UCSD-AML1 (cell line): Measurements from ENCODE around the gene ASB1.

ENCODE experiments used
- DNase-seq: peaks from one replicate; lab custom pipeline; 2025; ENCODE audit not compliant: unreplicated experiment; lab: John Stamatoyannopoulos, UW

ASB1 gene

DNA sequence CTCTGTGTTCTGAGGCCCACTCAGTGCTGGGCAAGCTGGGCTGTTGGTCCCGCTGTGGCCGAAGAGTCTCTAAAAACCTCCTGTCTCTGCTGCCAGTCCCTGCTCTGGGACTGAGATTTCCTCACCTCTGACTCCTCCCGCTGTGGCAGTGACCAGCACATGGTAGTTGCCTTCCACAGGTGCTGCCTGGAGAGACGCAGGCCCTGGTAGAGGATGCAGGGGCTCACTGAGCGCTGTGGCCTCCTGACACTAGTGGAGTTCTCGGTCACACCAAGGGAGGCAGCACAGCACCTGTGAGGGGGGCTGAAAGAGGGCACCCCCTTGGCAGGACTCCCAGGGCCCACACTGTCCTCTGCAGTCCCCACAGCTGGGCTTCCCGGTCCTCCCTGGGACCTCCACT is 3.8 kb upstream of the ASB1 start:
- no peak for DNase-seq

DNA sequence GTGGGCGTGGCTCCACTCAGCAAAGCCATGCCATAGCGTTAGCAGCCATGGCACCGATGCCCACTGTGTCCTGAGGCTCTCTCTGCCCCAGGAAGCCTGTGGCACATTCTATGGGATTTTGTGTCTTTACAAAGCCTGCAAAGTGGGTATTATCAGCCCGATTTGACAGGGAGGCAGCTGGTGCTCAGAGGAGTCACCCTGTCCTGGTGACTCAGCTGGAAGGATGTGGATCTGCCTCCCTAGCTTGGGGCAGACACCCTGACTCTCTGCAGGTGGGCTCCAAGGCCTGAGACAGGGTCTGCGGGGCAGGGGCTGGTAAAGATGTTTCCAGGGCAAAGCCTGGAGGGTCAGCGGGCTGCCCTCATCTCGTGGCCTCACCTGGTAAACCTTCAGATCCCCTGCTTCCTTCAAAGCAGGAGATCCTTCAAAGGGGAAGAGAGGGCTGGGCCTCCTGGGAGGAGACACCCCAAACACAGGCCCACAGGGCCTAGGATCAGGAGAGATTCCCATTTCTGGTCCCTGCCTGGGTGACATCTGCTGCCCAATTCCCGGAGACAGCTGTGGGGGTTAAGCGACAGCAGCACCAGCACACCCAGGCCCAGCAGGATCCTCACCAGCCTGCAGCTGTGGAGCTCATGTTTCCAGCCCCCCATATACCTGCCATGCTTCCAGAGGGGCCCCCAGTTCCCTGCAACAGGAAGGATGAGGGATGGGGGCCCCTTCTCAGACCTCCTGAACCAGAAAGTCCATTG is 3.0 kb upstream of the ASB1 start:
- DNase-seq, result no peak

DNA sequence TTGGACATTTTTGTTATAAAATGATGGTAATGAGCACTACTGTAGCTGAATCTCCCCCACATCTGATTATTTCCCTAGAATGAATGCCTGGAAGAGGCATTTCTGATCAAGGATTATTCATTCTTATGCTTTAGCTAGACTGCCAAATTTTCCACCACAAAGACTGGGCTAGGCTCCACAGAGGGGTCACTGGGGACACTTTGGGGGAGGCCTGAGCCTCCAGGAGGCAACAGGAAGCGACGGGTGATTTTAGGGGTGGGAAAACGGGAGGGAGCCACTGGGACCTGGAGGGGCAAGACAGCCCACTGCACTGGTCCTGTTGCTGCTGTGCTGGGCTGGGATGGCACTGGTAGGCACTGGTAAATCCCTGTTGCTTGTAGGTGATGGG is 2.4 kb upstream of the ASB1 start:
- no peak for DNase-seq

DNA sequence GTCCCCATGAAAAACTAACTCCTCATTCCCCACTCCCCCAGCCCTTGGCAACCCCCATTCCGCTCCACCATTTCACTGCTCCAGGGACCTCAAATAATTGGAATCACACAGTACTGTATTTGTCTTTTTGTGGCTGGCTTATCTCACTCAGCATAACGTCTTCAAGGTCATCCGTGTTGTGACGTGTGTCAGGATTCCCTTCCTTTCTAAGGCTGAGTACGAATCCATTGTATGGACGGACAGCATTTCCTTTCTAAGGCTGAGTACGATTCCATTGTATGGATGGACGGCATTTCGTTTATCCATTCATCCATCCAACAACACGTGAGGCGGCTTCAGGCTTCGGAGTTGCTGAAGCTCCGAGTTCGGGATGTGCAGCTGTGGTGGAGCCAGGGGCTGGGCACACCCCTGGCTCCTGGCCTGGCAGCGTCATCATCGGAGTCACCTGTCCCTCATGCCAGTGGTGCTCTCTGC is 1.2 kb upstream of the ASB1 start:
- DNase-seq, result no peak

DNA sequence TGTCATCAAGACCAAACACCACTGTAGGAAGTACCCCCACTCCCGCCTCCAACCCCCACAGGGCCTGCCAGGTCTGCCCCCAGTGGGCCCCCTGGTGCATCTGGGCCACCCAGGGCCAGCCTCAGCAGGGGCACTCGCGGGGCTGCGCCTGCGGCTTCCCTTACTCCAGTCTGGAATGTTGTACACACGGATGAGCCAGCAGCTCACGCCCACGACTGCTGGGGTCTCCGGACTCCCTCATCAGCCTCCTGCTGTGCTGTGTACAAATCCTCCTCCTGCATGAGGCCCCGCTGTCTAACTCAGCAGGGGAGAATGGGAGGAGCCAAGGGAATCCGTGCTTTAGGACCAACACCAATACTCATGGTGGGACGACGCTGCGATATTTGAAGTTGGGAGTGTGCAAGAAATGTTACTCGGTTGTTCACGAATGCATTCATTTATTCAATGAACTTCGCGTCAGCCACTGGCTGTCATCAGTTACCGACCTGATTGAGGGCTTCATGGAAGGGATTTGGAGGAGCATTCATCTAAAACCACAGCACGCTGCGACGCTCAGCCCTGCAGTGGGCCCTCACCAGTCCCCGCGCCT is 654 bp upstream of the ASB1 start:
- no peak for DNase-seq

DNA sequence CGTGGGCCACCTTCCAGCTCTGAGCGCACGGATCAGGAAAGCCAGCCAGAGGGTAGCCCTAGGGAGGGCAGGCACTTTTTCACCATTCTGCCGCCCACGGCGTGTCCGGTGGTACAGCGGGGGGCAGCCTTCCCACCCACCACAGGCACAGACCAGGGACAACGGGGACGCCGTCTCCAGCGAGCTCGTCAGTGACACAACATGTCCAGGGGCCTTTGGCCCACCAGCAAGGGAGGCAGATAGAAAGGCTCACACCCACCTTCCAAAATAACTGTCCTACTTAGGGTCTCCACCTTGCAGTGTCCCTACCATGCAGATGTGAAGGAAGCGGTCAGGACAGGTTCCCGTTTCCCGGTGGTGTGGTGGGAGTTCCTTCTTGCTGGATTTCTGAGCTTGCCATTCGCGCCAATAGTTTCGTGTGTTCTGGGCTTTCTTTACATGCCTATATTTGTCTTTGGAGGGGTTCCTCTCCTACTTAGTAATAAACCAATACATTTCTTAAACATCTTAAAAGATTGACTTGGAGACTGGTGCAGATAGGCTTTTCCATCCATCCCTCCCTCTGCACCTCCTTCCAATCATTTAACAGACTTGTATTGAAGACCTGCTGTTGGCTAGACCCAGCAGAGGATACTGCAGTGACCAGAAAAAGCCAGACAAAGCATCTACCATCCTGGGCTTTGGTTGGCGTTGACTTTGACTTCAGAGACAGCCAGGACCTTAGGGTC is 872 bp downstream of the ASB1 start:
- DNase-seq, result no peak

DNA sequence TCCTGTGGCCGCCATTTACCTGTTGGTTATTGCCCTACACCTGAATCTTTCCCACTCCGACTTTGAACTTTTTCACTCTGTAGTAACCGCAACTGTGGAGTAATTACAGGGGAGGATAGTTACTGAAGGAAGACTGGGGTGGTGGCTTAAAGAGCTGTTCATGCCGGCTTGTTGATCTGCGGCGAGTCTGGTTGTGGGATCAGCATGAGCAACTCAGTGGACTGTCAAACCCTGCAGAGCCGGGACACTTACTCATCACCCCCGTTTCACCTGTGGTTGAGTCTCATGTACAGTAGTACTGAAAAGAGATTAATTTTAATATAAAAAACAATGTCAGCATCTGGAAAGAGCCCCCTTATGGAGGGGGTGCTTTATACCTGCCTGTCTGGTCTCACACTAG is 2.1 kb downstream of the ASB1 start:
- no peak for DNase-seq

DNA sequence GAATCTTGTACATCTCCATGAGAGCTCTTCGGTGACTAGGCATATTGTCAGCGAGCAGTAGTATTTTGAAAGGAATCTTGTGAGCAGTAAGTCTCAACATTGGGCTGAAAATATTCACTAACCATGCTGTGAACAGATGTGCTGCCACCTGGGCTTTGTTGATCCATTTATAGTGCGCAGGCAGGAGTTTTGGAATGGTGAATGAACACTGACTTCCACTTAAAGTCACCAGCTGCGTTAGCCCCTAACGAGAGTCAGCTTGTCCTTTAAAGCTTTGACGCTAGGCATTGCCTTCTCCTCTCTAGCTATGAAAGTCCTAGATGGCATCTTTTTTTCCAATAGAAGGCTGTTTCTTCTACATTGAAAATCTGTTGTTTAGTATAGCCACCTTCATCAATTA is 4.1 kb downstream of the ASB1 start:
- no peak for DNase-seq

DNA sequence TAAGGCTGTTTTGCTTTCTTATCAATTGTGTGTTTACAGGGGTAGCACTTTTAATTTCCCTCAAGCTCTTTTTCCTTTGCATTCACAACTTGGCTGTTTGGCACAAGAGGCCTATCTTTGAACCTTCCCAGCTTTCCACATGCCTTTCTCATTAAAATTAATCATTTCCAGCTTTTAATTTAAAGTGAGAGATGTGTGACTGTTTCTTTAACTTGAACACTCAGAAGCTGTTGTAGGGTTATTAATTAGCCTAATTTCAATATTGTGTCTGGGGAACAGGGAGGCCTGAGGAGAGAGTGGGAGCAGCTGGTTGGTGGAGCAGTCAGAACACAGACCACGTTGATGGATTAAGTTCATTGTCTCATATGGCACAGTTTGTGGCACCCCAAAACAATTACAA is 4.7 kb downstream of the ASB1 start:
- DNase-seq, result no peak

DNA sequence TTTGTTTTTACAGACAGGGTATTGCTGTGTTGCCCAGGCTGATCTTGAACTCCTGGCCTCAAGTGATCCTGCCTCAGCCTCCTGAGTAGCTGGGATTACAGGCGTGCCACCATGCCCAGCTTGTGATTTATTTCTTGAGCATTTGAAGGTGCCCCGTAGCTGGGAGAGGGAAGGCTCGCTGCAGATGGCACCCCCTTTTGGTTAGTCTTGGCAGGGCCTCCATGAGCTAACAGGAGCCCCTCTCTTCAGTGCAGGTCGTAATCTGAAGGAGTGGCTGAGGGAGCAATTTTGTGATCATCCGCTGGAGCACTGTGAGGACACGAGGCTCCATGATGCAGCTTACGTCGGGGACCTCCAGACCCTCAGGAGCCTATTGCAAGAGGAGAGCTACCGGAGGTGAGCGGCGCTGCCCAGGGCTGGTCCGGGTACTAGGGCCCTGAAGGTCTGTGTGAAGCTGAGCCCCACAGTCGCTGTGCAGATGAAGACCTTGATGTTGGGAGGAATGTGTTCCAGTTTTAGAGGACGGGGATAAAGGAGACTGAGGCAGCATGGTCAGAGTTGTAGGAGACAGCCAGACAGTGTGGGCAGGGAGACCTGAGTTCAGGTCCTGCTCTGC is 6.7 kb downstream of the ASB1 start:
- no peak for DNase-seq

DNA sequence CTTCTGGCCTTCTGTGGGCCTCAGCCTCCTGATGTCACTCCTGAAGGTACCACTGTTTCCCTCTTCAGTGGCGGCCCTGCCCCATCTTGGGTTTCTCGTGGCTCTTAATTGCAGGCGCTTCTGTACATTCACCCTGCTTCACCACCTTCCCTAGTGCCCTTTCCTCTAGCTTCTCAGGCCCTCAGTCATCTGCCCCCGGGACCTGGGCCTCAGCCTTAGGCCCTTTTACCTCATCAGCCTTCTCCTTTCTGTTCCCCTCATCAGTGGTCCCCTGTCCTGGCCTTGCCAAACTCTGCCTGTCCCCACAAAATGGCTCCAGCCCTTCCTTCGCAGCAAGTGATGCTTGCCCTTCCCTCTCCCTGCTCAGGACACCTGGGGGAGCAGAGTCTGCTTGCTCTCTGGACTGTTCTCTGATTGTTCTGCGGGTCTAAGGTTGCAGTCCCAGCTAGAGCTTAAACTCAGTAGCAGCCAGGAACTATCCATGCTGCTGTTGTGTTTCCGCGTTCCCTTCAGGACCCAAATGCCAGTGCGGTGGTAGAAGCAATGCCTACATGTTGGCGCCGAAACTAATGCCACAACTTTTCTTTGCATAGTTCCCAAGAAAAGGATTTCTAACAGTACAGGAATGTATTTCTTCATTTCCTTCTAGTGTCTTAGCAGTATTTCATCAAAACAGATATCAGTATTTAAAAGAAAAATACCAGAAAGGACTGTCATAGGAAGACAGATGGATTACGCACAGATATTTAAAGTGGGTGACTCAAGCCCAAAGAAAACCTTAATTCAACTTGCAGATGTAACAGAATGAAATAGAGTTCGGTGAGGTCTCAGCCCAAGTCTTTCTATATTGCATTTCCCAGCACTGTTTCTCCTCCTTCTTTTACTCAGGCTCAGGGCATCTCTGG is 7.5 kb downstream of the ASB1 start:
- DNase-seq, result no peak

DNA sequence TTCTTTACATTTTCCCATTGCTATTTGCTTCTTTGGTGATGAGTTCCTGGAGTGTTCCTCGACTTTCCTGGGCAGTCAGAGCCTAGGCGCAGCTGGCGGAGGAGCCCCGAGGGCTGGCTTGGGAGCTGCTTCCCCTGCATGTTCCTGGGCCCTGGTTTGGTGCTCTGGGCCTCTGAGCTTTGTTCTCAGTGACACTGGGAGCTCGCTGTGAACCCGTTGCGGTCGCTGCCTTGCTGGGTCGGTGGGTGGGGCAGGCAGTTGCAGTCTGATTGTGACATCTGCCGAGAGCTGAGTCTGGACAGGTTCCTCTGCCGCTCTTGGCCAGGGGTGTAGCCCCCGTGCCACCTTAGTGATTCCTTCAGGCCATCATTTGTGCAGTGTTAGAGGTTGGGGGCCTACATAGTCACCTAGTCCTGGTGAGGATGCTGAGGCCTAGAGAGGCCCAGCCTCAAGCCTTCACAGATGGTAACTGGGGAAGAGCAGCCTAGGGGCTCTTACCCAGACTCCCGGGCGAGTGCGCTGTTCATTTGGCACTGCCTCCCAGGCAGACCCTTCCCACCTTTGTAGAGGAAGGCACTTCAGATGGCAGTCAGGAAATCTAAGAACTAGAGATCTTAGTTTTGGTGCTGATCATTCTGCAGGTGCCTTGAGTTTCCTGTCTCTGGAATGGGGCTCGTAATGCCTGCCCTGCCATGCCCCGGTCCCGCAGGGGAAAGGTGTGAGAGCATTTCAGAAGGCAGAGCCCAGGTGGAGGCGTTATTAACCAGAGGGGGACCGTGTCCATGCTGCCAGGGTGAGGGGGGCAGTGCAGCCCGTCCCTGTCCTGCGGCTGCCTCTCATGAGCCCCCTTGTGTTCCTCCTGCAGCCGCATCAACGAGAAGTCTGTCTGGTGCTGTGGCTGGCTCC is 8.4 kb downstream of the ASB1 start:
- no peak for DNase-seq

DNA sequence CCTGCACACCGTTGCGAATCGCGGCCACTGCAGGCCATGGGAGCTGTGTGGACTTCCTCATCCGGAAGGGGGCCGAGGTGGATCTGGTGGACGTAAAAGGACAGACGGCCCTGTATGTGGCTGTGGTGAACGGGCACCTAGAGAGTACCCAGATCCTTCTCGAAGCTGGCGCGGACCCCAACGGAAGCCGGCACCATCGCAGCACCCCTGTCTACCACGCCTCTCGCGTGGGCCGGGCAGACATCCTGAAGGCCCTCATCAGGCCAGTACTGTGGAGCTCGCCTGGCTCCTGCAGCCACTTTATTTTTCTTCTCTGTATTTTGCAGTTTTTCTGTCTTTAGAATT is 9.0 kb downstream of the ASB1 start:
- DNase-seq, result no peak

DNA sequence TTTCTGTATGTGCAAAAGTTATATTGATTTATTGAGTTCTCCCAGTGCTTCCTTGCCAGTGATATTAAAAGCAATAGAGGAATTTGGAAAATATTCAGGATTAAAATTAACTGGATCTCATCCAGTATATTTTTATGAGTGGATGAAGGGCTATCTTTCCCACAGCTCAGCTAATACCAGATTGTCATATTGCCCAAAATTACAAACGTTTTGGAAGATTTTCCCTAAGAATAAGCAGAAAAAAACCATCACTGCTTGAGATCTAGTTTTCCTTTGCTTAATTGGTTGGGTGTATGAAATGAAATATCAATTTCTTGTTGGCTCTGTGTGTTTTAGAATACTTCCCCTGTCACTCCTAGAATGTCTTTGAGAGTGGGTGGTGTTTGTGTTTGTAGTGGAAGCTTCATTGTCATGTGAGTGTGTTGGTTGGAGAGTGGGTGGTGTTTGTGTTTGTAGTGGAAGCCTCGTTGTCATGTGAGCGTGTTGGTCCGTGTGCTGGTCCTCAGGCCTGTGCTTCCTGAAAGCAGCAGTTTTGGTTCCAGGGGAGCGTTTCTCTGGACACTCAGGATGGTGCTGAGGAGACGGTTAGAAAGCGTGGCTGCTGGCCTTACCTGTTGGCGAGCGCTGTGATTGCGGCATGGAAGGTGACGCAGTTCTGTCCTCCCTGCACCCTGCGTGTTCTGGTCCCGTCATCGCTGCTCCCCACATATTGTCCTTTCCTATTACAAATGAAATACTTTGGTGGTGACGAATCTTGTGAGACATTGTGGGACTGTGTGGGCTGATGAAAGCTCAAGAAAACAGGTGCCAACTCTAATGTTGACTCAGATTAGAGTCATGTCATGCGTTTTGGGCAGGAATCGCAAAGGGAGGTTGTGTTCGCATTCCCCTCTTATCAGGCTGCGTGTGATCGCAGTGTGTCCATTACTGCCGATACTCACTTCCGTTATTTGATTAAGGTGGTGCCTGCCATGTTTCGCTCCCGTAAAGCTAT is 12.4 kb downstream of the ASB1 start:
- DNase-seq, result no peak

DNA sequence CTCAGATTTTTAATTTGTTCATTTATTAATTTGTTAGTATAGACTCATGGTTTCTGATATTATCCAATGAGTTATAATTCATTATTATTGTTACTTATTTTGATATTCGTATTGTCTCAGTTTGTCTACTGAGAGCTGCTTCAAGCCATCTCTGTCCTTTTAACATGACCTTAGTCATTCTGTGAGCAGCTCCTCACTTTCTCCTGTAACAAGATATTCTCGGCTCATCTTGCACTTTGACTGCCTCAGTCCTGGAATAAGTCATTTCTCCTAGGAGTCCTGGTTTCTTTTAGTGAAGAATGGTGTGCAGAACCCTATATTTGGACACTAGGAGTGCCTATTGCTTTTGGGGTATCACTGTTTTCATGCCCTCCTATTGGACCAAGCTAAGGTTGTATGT is 13.2 kb downstream of the ASB1 start:
- DNase-seq, result no peak

DNA sequence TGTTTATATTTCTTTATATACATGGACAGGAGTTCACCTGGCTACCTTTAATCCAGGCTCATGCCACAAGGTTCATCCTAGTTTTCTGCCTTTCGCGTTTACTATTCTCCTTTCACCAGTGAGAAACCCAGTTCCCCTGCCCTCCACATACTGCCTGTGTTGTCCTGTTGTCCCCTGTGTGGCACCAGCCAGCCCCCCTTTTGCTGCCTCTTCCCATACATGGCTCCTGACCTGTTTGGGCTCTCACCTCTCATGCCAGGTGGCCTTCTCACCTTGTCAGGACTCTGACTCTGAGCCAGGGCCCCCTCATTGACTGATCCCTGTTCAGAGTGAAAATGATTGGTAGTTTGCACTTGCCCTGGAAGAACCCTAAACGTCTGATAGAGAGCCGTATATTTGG is 13.6 kb downstream of the ASB1 start:
- no peak for DNase-seq

DNA sequence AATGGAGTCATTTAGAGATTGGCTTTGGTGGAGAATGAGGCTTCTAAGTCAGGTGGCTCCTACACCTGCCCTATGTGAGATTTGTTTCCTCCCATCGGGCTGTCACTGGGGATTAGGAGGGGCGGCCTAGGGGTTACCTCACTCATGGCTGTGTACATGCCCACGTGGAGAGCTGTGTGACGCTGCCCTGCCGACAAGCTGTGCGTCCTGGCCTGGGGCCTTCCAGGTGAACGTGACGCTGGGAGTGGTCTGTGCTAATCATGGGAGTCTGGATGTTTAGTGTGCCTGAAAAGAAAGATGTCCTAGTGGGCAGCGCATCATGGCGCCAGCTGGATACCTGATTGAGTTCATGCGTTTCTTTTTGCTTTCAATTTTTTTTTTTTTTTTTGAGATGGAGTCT is 14.0 kb downstream of the ASB1 start:
- no peak for DNase-seq

DNA sequence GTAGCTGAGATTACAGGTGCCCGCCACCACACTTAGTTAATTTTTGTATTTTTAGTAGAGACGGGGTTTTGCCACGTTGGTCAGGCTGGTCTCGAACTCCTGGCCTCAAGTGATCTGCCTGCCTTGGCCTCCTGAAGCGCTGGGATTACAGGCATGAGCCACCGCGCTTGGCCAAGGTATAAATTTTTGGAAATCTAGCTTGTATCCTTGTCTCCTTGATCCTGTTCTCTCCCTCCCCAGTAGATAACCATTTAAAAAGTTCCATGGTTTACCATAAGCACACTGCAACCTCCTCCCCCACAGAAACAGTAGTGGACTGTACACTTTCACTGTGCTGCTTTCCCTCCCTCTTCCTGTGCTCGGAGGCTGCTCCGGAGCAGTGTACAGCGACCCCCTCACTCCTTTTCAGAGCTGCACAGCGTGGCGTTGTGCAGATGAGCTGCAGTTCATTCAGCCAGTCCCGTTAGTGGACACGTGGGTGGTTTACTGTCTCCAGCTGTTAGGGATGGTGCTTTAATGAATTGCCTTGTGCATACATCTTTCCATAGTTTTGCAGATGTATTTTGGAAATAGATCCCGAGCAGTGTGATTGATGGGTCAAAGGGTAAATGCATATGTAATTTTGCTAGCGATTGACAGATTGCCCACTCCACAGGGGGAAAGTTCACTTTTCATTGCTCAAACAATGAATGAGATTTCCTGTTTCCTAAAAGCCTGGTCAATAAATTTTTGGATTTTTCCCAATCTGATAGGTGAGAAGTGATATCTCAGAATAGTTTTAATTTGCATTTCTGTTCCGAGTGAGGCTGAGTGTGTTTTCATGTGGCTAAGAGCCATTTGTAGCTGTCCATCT is 14.8 kb downstream of the ASB1 start:
- no peak for DNase-seq
